SK-N-SH (cell line): ENCODE data around the gene FGG.

Source experiments
- RAD21 ChIP-seq: IDR thresholded peaks from 2 replicates; pipeline ENCODE4 v1.6.1; 2012; ENCODE audit warnings: mild to moderate bottlenecking, low read length
- SMC3 ChIP-seq: IDR thresholded peaks from 2 replicates; pipeline ENCODE4 v1.6.1; 2012; ENCODE audit warnings: low read depth, low read length, improper control_type of control experiment
- TF ChIP-seq, protein P1 (sequence below): IDR thresholded peaks from 2 replicates; pipeline ENCODE4; 2012
- TF ChIP-seq, protein P2 (sequence below): fragments of 200-600 bp; sonication (generic); IDR thresholded peaks from 2 replicates; pipeline ENCODE4 v1.6.1; 2017; ENCODE audit warnings: antibody characterized with exemption, mild to moderate bottlenecking, moderate library complexity

DNA sequence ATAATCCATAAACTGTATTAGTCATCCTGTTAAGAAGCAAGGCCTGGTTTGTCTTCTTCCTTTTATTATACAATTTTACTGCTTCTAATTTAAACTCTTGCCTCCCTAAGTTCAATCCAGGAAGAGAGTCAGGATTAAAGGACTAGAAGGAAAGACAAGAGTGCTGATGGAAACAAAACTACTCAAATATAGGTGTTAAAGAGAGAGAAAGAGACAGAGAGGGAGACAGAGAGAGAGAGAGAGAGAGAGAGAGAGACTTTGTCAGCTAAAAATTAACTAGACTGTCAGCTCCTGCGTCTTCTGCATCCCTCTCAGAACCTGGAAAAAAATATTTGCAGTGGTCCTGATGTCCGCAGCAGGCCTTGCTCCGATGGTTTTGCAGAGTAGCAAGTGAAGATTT lies 13.5 kb upstream of the FGG start:
- TF ChIP-seq, protein P1, sequence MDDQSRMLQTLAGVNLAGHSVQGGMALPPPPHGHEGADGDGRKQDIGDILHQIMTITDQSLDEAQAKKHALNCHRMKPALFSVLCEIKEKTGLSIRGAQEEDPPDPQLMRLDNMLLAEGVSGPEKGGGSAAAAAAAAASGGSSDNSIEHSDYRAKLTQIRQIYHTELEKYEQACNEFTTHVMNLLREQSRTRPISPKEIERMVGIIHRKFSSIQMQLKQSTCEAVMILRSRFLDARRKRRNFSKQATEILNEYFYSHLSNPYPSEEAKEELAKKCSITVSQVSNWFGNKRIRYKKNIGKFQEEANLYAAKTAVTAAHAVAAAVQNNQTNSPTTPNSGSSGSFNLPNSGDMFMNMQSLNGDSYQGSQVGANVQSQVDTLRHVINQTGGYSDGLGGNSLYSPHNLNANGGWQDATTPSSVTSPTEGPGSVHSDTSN = no peak
- no peak for TF ChIP-seq RAD21
- TF ChIP-seq, protein P2, sequence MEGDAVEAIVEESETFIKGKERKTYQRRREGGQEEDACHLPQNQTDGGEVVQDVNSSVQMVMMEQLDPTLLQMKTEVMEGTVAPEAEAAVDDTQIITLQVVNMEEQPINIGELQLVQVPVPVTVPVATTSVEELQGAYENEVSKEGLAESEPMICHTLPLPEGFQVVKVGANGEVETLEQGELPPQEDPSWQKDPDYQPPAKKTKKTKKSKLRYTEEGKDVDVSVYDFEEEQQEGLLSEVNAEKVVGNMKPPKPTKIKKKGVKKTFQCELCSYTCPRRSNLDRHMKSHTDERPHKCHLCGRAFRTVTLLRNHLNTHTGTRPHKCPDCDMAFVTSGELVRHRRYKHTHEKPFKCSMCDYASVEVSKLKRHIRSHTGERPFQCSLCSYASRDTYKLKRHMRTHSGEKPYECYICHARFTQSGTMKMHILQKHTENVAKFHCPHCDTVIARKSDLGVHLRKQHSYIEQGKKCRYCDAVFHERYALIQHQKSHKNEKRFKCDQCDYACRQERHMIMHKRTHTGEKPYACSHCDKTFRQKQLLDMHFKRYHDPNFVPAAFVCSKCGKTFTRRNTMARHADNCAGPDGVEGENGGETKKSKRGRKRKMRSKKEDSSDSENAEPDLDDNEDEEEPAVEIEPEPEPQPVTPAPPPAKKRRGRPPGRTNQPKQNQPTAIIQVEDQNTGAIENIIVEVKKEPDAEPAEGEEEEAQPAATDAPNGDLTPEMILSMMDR = no peak
- no peak for TF ChIP-seq SMC3
